AG20443 (cell line): ENCODE results near the gene COA5.
"Not testable (repeated sequence)": the region's sequence is repeated elsewhere in the genome, so short reads cannot be mapped to it uniquely, and the experiment has no call there.

Source experiments
- DNase-seq: peaks from one replicate; pipeline ENCODE4 v3.0.0; 2012; ENCODE audit warnings: low spot score, mixed read lengths

Gene COA5

DNA sequence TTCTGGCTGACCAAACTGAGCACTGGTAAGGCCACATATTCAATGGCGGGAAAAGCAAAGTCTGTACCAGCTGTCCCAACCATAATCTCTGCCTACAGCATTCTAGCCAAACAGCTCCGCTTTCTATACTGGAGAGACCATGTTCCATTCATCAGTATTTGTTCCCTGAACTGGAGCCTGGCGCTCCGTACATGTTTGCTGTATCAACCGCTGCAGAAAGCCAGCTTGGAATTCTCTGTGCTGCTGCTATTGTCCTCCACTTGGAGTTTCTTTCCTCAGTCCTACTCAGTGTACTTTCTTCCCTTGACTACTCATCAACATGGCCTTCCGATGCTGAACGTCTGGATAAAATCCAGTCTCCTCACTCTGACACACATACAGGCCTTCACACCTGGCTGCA, 1.9 kb downstream of the COA5 start:
- no peak for DNase-seq

DNA sequence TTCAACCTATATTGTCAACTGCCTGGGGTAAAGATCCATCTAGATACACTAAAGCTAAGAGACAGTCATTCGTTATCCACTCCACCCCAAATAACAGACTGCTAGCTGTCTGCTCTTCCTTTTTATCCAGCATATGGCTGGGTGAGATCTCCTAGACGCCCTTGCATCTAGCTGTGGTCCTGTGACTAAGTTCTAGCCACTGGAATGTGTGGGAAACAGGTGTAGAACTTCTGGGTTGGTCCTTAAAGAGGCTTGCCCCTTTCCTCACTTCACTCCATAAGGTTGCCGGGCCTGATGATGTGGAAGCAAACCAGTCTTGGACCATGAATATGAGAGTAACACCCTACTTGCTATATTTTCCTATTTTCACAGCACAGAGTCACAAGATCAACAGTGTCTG, 3.2 kb downstream of the COA5 start:
- no peak for DNase-seq

DNA sequence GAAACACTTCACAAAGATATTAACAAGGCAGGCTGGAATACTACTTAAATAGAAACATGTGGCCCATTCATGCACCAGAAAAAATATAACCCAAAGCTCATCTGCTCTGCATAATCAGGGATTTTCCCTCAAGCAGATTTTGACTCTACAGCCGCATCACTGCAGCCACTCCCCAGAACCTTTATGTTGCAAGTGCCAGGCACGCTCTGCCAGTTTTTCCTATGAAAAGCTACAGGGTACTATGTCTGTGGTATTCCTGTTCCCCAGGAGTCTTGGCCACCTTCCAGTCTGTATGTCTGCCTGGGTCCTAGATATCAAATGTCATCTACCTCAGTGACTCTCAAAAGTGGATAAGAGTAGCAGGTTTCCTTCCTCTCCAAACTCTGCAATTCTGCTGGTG, 3.8 kb downstream of the COA5 start:
- DNase-seq: no peak

DNA sequence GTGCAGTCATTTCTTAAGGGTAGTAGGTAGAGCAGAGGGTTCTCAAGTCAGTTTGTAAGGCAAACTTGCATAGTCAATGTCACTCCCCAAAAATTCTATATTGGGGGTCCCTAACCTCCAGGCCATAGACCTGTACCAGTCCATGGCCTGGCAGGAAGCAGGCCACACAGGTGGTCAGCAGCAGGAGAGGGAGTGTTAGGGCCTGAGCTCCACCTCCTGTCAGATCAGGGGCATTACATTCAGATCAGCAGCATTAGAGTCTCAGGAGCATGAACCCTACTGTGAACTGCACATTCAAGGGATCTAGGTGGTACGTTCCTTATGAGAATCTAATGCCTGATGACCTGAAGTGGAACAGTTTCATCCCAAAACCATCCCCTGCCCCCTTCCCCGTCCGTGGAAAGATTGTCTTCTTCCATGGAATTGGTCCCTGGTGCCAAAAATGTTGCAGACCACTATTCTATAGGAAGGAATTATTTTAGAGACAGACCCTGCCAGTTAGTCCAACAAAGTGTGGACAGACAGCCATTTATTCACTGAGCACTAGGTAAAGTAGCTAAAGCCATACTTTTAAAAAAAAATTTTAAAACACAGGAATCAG, 6.7 kb downstream of the COA5 start:
- DNase-seq: peak; percentile 56

DNA sequence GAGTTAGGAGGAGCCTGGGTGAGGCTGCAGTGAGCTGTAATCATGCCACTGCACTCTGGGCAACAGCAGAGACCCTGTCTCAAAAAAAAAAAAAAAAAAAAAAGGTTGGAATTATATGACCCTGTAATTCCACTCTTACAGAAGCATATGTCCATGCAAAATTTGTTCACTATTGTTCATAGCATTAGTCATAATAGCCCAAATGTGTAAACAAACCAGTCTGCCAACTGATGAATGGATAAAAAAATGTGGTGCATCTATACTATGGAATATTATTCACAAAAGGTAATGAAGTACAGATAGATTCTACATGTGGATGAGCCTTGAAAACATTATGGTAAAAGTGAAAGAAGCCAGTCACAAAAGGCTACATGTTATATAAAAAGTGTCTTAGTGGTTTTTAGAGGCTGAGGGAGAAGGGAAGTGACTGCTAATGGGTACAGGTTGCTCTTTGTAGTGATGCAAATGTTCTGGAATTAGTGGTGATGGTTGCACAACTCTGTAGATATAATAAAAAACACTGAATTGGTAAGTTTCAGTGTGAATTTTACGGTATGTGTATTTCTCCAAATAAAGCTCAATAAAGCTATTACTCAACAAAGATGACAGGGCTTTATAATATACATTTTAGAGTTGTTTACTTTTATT, 9.4 kb downstream of the COA5 start:
- no peak for DNase-seq

DNA sequence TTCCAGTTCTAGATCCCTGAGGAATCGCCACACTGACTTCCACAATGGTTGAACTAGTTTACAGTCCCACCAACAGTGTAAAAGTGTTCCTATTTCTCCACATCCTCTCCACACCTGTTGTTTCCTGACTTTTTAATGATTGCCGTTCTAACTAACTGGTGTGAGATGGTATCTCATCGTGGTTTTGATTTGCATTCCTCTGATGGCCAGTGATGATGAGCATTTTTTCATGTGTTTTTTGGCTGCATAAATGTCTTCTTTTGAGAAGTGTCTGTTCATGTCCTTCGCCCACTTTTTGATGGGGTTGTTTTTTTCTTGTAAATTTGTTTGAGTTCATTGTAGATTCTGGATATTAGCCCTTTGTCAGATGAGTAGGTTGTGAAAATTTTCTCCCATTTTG, 13.6 kb downstream of the COA5 start:
- DNase-seq: not testable (repeated sequence)

DNA sequence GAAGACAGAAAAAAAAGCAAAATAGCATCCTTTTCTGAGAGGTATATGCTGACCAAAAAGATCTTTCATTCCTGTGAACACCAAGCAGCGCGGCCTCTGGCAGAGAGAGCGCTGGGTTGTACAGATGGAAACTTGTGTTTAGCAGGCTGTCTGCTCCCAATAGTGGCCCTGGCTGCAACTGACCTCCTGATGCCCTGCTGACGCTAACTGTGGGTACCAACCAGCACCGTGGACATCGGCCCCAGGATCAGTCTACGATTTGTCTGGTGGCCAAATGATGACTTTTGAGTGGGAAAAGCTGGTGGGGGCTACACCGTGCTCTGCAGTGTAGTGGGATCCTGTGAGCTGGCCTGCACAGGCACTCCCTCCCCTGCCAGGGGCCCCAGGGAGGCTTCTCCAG, 15.7 kb downstream of the COA5 start:
- DNase-seq: no peak

DNA sequence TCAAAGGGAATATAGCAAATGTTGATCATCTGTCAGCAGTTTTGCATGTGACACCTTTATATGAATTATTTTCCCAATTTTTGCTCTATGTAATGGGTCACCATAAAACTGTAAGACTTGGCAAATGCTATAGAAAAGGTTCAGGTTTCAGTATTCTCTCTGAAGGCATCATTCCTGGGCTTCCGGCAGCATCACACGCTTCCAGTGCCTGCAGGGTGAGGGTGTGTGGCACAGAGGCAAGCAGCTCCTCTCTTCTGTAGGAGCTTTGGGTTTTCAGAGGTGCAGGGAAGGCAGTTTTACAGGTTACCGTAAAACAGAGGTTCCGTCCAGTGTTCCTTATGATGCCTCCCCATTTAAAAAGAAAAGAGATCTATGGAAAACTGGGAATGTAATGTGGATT, 18.8 kb downstream of the COA5 start:
- DNase-seq: no peak

DNA sequence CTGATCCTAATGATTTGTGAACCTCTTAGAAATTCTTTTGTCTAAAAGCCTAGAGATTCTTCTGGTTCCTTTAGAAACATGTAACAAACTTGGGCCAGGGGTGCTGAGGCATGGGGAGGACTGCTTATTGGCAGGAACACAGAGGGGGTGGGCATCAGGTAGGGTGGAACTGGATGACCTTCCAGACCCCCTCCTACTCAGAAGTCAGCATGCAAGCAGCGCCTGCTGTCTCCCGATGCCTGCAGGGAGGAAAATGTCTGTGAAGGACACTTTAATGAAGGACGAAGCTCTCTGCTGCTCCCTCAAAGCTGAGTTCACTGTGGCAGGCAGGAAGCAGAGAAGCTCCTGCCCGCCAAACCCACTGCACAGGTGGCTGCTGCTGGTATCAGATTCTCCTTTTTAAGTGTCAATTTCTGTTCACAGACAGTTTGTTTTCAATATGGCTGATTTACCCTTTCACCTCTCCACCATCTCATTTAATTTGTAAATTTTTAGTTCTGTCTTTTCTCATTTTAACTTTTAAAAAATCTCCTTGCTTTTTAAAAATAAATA, 19.4 kb downstream of the COA5 start:
- DNase-seq: no peak

DNA sequence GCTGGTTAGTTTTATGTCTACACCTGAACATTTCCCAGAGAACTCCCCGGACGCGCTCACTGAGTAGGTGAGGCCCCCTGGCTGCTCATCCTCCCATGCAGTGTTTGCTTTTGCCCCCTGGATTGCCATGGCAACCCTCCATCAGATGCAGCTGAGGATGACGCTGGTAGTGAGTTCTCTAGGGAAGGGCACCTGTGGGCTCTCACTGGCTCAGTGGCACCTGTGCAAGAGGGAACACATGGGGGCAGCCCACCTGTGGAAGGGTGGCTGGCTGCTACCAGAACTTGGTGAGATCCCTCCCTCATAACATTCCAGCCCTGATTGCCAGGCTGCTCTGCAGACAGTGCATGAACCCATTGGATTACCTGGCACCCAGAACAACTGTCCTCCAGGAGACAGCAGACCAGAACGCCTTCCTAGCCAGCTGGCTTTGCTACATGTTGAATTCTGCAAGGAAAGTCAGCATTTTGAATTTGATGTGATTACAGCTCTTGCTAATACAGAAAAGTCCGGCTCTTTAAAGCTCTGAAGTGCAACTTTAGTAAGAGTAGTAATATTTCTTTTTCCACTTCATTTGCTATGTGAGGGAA, 21.7 kb downstream of the COA5 start:
- DNase-seq: no peak

DNA sequence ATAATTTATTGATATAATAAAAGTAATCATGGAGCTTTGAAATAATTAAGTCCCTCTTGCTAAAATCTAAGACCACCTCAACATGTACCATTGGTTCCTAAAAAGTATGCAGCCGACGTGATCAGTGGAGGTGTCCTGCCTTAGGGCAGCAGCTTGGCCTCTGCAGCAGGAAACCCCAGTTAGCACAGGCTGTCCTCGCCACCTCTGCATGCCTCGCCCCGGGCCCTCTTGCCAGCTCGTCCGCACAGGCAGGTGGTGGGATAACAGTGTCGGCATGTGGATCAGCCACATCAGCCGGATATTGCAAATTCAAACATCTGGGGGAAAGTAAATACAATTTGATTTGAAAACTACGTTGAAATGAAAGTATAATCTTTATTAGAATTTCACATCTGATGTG, 22.9 kb downstream of the COA5 start:
- DNase-seq: no peak

DNA sequence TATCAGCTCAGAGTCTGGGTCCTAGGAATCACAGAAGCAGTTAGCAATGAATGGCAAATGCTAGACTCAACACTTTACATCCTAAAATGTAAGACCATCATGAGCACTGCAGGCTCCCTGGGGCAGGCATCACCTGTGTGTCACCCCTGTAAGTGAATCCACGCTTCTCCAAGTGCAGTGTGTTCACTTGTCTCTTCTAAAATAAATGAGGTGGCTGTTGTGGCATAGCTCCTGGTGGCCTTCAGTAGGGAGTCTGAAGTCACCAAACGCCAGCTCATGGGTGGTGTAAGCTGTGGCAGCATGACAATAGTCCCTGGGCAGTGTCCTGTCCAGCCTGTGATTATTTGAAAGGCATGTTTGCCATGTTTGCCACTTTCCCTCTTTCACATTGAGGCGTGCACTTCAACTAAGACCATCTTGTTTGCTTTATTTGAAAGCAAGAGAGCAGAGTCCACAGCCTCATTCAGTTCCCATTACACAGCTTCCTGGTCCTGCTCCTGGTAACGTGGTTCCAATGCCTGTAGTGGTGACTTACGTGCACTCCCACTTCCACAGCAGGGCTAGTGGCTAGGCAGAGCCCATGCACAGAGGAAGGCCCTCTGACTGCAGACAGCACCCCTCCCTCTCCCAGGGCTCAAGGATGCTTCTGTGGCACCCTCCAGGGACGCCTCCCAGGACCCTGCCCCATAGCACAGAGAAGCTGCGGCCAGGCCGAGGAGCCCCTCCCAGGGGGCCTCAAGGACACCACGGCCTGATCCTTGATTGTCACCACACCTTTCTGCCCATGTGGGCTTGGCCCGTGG, 24.3 kb downstream of the COA5 start:
- DNase-seq: no peak

DNA sequence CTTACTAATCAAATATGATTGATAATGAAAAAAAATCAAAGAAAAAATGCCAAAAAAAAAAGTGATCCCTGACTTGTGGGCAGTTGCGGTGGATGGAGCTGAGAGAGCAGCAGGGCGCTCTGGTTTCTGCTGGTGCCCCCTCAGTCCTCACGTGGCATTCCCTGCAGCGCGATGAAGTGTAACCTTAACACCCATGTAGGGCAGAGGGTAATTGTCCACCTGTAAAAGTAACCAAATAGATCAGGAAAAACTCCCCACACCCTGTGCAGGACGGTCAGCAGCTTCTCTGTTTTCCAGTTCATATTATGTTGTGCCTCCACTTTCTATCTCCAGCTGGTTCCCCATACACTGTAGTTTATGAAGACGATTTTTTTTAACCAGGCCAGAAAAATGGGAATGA, 25.0 kb downstream of the COA5 start:
- DNase-seq: no peak

DNA sequence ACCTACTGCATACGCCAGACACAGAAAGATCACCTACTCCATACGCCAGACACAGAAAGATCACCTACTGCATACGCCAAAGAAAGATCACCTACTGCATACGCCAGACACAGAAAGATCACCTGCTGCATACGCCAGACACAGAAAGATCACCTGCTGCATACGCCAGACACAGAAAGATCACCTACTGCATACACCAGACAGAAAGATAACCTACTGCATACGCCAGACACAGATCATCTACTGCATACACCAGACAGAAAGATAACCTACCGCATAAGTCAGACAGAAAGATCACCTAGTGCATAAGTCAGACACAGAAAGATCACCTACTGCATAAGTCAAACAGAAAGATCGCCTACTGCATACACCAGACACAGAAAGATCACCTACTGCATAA, 25.8 kb downstream of the COA5 start:
- no peak for DNase-seq

DNA sequence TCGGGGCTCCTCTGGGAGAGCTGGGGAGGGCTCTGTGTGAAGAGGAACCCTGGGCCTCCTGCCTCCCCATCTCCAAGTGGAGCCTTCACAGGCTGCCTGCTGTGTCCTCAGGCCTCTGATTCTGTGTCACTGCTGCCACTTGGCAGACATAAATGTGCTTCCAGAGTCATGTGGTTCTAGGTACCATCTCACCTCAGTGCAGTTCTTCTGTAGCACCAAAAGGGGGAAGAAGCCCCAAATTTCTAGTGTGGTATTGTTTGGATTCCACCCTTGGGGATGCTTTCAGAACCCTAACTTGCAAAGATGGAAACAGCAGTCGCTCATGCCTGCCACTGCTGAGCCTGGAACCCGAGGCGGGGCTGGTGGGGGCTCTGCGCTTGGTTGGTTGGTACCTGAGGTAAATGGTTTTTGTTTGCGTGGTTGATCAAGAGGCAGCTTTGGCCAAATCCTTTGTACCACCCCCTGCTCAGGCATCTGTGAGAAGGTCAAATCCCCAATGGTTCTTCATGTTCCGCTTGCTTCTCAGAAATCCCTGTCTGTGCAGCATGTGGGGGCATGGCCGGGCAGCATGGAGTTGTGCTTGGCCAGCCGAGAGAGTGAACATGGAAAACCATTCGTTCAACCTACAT, 27.5 kb downstream of the COA5 start:
- DNase-seq: no peak

DNA sequence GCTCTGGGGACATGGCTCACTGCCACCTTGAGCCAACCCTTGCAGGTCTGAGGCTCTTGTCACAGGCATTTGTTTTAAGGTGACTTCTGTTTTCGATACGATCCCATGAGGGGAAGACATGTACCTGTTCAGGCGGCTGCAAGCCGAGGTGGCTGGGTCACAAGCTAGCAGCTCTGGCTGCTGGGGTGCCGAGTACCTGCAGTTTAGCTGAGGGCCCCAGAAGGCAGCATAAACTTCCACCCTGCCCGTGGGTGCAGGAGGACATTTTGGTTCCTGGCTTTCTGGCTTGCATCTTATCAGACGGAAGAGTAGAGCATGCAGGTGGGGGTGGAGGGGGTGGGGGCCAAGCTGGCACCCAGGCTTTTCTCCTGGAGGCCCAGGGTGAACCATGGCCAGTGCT, 28.4 kb downstream of the COA5 start:
- no peak for DNase-seq

DNA sequence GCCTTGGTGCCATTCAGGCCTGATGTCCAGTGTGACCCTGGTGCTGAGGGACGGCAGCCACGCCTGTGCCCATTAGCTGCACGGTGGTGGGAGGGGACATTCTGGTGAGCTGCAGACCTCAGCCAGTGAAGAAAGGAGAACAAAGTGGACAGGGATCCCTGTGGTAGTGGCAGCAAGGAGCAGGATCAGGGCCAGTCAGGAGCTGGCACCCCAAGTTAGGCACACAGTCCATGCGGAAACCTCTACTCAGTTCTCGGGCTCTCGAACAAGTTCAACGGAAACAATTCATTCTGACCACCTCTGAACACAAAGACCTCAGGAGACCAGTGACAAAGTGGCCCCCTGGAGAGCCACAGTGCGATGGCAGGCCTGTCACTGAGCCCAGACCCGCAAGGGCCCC, 30.1 kb downstream of the COA5 start:
- no peak for DNase-seq

DNA sequence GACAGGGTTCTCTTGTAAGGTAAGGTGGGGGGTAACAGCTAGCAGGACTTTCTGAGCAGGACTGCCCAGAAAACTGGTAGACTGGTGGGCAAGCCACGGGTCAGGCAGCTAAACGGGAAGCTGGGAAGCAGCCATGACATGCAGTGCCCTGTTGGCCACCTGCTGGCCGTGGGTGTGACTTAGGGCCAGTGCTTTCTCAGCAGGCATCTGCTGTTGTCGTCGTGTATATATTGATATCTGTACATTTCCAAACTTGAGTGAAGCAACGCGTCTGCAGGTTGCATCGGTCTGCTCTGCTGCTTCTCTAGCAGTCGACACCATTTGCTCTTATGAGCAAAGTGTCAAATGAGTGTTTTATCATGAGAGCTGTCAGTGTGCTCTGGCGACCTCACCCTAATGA, 31.0 kb downstream of the COA5 start:
- DNase-seq: no peak

DNA sequence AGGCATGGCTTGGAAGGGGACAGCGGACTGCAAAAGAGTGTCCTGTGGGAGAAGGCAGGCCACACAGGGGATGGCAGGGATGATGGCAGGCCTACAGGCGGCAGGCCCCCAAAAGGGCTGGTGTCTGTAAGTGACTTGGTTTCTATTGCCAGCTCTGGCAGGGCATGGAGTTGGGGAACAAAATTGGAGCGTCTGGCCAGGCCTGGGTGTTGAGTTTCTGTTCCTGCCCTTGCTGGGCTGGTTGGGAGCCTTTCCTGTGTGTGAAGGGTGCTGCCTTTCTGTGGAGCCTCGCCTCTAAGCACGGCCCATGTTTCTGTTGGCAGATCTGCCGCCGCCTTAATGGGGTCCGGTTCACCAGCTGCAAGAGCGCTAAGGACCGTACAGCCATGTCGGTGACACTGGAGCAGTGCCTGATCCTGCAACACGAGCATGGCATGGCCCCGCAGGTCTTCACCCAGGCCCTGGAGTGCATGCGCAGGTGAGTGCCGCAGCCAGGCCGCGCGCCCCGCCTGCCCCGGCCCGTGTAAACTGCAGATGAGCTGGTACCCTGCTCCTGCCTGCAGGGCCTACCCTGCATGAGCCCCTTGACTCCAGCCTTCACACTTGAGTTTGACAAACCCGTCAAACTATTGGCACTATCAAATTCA, 31.5 kb downstream of the COA5 start:
- DNase-seq: no peak

DNA sequence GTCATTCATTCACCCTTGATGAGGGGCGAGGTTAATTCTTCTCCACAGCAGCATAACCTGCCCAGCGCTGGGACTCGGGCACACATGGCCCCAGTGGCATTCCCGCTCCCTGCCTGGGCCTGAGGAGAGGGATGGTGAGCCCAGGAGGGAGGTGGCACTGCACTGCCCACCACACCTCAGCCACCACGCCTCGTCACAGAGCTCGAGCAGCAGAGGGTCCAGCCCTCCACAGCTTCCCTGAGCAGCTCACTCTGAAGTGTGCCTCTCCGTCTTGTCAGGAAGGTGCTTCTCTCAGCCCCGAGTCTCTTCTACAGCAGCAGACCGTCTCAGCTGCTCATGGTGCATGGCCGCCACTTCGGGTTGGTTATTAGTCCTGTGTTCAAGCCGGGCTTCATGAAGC, 34.9 kb downstream of the COA5 start:
- no peak for DNase-seq

DNA sequence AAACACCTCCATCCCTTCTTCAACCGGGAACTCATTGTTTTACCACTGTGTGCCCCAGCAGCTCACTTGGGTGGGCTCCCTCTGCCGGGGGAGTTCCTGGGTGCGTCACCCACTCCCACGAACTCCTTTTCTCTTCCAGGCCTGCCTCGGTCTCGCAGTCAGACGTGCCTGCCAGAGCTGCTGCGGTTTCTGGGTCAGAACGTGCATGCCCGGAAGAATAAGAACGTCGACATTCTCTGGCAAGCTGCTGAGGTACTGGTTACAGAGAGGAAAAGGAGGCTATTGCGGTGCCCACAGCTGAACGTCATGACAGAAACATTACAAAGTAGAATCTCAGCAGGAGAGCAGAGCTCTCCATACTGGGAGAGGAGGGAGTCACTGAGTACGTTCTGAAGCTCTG, 35.6 kb downstream of the COA5 start:
- DNase-seq: no peak

DNA sequence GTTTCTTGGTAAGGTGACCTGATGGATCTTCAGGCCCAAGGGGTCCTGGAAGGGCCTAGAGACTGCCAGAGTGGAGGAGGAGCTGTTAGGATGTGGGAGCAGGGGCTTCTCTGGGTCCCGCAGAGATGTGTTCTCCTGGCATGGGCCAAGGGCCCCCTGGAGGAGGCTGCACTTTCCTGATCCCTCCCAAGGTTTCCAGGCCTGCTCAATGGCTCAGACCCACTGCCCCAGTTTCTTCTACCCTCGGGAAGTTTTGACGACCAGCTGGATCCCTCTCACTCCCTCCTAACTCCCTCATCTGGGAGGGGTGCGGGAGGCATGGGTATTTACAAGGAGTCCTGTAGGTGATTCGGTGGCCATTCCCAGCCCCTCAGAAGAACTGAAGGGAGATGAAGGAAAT, 36.1 kb downstream of the COA5 start:
- DNase-seq: no peak
